Measurements from ENCODE around the gene SPEG.

DNA sequence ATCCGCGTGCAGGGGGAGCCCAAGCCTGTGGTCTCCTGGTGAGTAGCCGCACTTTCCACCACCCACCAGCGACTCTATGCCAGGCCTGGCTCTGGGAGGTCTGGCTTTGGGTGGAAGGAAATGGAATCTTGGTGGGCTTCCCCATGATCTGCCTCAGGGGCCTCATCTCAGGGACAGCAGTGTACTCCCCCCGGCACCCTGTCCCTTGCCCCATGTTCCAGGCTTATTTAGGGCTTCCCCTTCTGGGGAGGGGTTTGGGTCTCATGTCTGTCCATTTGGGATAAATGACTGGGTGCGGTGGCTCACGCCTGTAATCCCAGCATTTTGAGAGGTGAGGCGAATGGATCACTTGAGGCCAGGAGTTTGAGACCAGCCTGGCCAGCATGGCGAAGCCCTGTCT lies 27.7 kb downstream of the SPEG start:
- TF ChIP-seq E2F6 (IDR thresholded peaks at IDR 0.05) (no peak), CBX8 (IDR thresholded peaks at IDR 0.05; ENCODE audit: borderline replicate concordance, low read depth, low read length) (no peak), SAP30 (IDR thresholded peaks at IDR 0.05; ENCODE audit: insufficient read depth, insufficient replicate concordance, low read length) (no peak), NRF1 (IDR thresholded peaks at IDR 0.05; ENCODE audit: low read depth, low read length) (no peak), EZH2 (IDR thresholded peaks at IDR 0.05; ENCODE audit: low read depth, low read length, severe bottlenecking) (no peak), POLR2A (IDR thresholded peaks at IDR 0.05; ENCODE audit: control extremely low read depth in 1 of 2, low read depth in 2 of 2, low read length in 2 of 2) (no peak), CHD2 (IDR thresholded peaks at IDR 0.05; ENCODE audit: low read length) (no peak), EP300 (IDR thresholded peaks at IDR 0.05; ENCODE audit: borderline replicate concordance in 1 of 2, low read depth in 2 of 2, low read length in 2 of 2) (no peak), TEAD4 (IDR thresholded peaks at IDR 0.05; ENCODE audit: low read depth, low read length) (no peak), SIN3A (conservative IDR thresholded peaks at IDR 0.05 in 1 of 2, IDR thresholded peaks at IDR 0.05 in 1 of 2; ENCODE audit: low read depth in 1 of 2, low read length in 2 of 2) (no peak), BRCA1 (IDR thresholded peaks at IDR 0.05; ENCODE audit: low read depth, low read length) (no peak), FOSL1 (IDR thresholded peaks at IDR 0.05; ENCODE audit: insufficient read depth, low read depth, low read length) (no peak), EGR1 (IDR thresholded peaks at IDR 0.05; ENCODE audit: borderline replicate concordance, low read depth, low read length) (no peak)
- TF ChIP-seq, protein P1, sequence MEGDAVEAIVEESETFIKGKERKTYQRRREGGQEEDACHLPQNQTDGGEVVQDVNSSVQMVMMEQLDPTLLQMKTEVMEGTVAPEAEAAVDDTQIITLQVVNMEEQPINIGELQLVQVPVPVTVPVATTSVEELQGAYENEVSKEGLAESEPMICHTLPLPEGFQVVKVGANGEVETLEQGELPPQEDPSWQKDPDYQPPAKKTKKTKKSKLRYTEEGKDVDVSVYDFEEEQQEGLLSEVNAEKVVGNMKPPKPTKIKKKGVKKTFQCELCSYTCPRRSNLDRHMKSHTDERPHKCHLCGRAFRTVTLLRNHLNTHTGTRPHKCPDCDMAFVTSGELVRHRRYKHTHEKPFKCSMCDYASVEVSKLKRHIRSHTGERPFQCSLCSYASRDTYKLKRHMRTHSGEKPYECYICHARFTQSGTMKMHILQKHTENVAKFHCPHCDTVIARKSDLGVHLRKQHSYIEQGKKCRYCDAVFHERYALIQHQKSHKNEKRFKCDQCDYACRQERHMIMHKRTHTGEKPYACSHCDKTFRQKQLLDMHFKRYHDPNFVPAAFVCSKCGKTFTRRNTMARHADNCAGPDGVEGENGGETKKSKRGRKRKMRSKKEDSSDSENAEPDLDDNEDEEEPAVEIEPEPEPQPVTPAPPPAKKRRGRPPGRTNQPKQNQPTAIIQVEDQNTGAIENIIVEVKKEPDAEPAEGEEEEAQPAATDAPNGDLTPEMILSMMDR (IDR thresholded peaks at IDR 0.05; ENCODE audit: control extremely low read depth in 1 of 3, insufficient read depth in 1 of 3, low read depth in 1 of 3, low read length in 3 of 3), result no peak
